Astrocyte (in vitro differentiated cells and primary cell): ENCODE measurements around the gene NFATC4. TPM values are rescaled to one million over a fixed set of nuclear protein-coding genes. Genes with fewer than 3 reads are reported as not detected.
A peak's percentile ranks its signal among the peaks of the same experiment; 100 is the strongest.

Experiments used
- DNase-seq: peaks from one replicate; pipeline ENCODE4 v3.0.0-alpha.2; 2010; ENCODE audit warnings: low read depth
- FAIRE-seq: peaks from 2 replicates; lab custom pipeline; 2011; peaks lifted over from hg19 to GRCh38; lab: Jason Lieb, UNC
- H2AFZ ChIP-seq: 2 replicates; pipeline ENCODE4 v1.6.0; 2012; ENCODE audit warnings: low read depth, low read length, inconsistent platforms
- H3K27ac ChIP-seq: 2 replicates; pipeline ENCODE4 v1.5.1; 2011; ENCODE audit warnings: low read depth, low read length, inconsistent platforms
- H3K27me3 ChIP-seq: 2 replicates; pipeline ENCODE4 v1.6.0; 2011; ENCODE audit warnings: low read length, inconsistent platforms; ENCODE audit not compliant: insufficient read depth
- H3K36me3 ChIP-seq: 2 replicates; pipeline ENCODE4 v1.5.1; 2011; ENCODE audit warnings: low read length, inconsistent platforms; ENCODE audit not compliant: insufficient read depth
- H3K4me1 ChIP-seq: 2 replicates; pipeline ENCODE4 v1.5.1; 2011; ENCODE audit warnings: low read length, inconsistent platforms; ENCODE audit not compliant: insufficient read depth
- H3K4me2 ChIP-seq: 2 replicates; pipeline ENCODE4 v1.6.0; 2012; ENCODE audit warnings: low read length, inconsistent platforms
- H3K4me3 ChIP-seq: 2 replicates; pipeline ENCODE4 v1.5.1; 2011; ENCODE audit warnings: low read depth, mild to moderate bottlenecking, low read length, inconsistent platforms; ENCODE audit not compliant: insufficient read depth
- H3K79me2 ChIP-seq: 2 replicates; pipeline ENCODE4 v1.6.0; 2012; ENCODE audit warnings: mild to moderate bottlenecking, low read length, inconsistent platforms; ENCODE audit not compliant: insufficient read depth
- H3K9ac ChIP-seq: 2 replicates; pipeline ENCODE4 v1.6.0; 2012; ENCODE audit warnings: mild to moderate bottlenecking, low read length, inconsistent platforms
- H3K9me3 ChIP-seq: 2 replicates; pipeline ENCODE4 v1.5.1; 2012; ENCODE audit warnings: low read depth, mild to moderate bottlenecking, low read length, inconsistent platforms; ENCODE audit not compliant: insufficient read depth
- H4K20me1 ChIP-seq: 2 replicates; pipeline ENCODE4 v1.6.0; 2012; ENCODE audit warnings: low read length, inconsistent platforms; ENCODE audit not compliant: insufficient read depth
- H3K27ac Mint-ChIP-seq: one replicate; pipeline ENCODE4 v1.8.0; 2021; ENCODE audit warnings: mild to moderate bottlenecking, mixed read lengths; ENCODE audit not compliant: unreplicated experiment
- H3K27me3 Mint-ChIP-seq: one replicate; pipeline ENCODE4 v1.8.0; 2021; ENCODE audit warnings: low read depth, mixed read lengths; ENCODE audit not compliant: unreplicated experiment
- H3K36me3 Mint-ChIP-seq: one replicate; pipeline ENCODE4 v1.8.0; 2021; ENCODE audit warnings: low read depth, mixed read lengths; ENCODE audit not compliant: unreplicated experiment
- H3K4me1 Mint-ChIP-seq: one replicate; pipeline ENCODE4 v1.8.0; 2021; ENCODE audit warnings: low read depth, mixed read lengths; ENCODE audit not compliant: unreplicated experiment
- H3K4me3 Mint-ChIP-seq: one replicate; pipeline ENCODE4 v1.8.0; 2021; ENCODE audit warnings: mild to moderate bottlenecking, moderate library complexity, mixed read lengths; ENCODE audit not compliant: unreplicated experiment
- H3K9me3 Mint-ChIP-seq: one replicate; pipeline ENCODE4 v1.8.0; 2021; ENCODE audit warnings: mild to moderate bottlenecking, mixed read lengths; ENCODE audit not compliant: unreplicated experiment
- CTCF ChIP-seq: IDR thresholded peaks from 2 replicates; pipeline ENCODE4 v1.5.1; 2011; ENCODE audit warnings: low read depth, mild to moderate bottlenecking, inconsistent platforms, low read length, moderate library complexity; ENCODE audit not compliant: insufficient read depth
- EZH2 ChIP-seq: IDR thresholded peaks from 2 replicates; pipeline ENCODE4 v1.6.1; 2012; ENCODE audit warnings: mild to moderate bottlenecking, low read length, inconsistent platforms; ENCODE audit not compliant: insufficient read depth
- total RNA-seq: library from RNA; stranded (reverse); gene quantifications from 2 replicates; pipeline ENCODE4 v1.2.1, GENCODE V29; 2021

NFATC4 gene
- total RNA-seq, 1 donor from 2014 or later = 61.9 TPM

GRCh38 chr14:24366721-24367513 is 1.1 kb upstream of the NFATC4 start:
- H3K4me3 Mint-ChIP-seq = peak overlapping the region; percentile 87

GRCh38 chr14:24368212-24368561 is 203 bp downstream of the NFATC4 start:
- Mint-ChIP-seq H3K27ac (no peak overlapping the region), H3K36me3 (peaks cover 12% of the 10 kb centered on the region), H3K4me3 (peak overlapping the region; percentile 87), H3K9me3 (no peaks in the 10 kb centered on the region), H3K27me3 (no peaks in the 10 kb centered on the region), H3K4me1 (peaks cover 21% of the 10 kb centered on the region)
- peak overlapping the region; percentile 97 for H3K9ac ChIP-seq
- FAIRE-seq (no peak), DNase-seq (no peak)
- H4K20me1 ChIP-seq = peaks cover 12% of the 10 kb centered on the region
- H3K4me1 ChIP-seq = peaks cover 21% of the 10 kb centered on the region
- peak overlapping the region; percentile 65 for H2AFZ ChIP-seq
- no peaks in the 10 kb centered on the region for H3K9me3 ChIP-seq
- H3K79me2 ChIP-seq = no peaks in the 10 kb centered on the region
- peak overlapping the region; percentile 100 for H3K4me2 ChIP-seq
- peak overlapping the region; percentile 84 for H3K4me3 ChIP-seq
- H3K27me3 ChIP-seq = no peaks in the 10 kb centered on the region
- TF ChIP-seq EZH2 = no peak
- TF ChIP-seq CTCF = no peak
- peaks cover 5% of the 10 kb centered on the region for H3K36me3 ChIP-seq
- peak overlapping the region; percentile 74 for H3K27ac ChIP-seq

More at GRCh38 chr14:24366721-24367513, 1.1 kb upstream of the NFATC4 start:
- Histone ChIP-seq H3K4me3 (peak overlapping the region; percentile 41), H3K9ac (peak overlapping the region; percentile 80), H3K27me3 (no peaks in the 10 kb centered on the region), H4K20me1 (peaks cover 7% of the 10 kb centered on the region), H3K9me3 (no peaks in the 10 kb centered on the region), H2AFZ (peak overlapping the region; percentile 53), H3K4me1 (peaks cover 21% of the 10 kb centered on the region), H3K27ac (peak overlapping the region; percentile 90), H3K36me3 (no peaks in the 10 kb centered on the region), H3K4me2 (peak overlapping the region; percentile 100), H3K79me2 (no peaks in the 10 kb centered on the region)
- Mint-ChIP-seq H3K27ac (peak overlapping the region; percentile 97), H3K36me3 (peaks cover 3% of the 10 kb centered on the region), H3K9me3 (no peaks in the 10 kb centered on the region), H3K27me3 (peaks cover 3% of the 10 kb centered on the region), H3K4me1 (peaks cover 21% of the 10 kb centered on the region)
- DNase-seq = peak; percentile 86
- FAIRE-seq = no peak
- TF ChIP-seq CTCF (no peak), EZH2 (no peak)
